Fibroblast of gingiva (primary cell): ENCODE measurements around the gene PCBD1.
A peak's percentile ranks its signal among the peaks of the same experiment; 100 is the strongest.

Experiments used
- DNase-seq: peaks from one replicate; pipeline ENCODE4 v3.0.0-alpha.2; 2011; ENCODE audit warnings: low read depth

Gene PCBD1

GRCh38 chr10:70917635-70918034, 29.3 kb upstream of the PCBD1 start:
- DNase-seq: no peak

DNA sequence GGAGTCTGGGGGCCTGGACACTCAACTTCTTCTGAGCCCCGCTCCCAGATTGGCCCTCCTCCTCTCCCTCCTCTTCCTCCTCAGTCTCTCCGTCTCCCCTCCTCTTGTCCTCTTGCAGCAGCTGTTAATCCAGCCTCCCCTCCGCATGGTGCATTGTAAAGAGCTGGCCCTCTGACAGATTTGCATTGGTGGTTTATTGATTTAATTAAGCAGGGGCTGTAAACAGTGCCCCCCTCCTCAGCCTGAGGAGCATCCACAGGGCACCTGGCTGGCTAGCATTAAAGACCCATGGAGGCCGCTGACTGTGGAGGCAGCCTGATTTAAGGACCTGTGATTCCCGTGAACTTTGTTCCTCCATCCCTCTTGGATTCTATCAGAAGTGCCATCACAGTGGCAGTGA, 28.9 kb upstream of the PCBD1 start:
- DNase-seq: no peak

DNA sequence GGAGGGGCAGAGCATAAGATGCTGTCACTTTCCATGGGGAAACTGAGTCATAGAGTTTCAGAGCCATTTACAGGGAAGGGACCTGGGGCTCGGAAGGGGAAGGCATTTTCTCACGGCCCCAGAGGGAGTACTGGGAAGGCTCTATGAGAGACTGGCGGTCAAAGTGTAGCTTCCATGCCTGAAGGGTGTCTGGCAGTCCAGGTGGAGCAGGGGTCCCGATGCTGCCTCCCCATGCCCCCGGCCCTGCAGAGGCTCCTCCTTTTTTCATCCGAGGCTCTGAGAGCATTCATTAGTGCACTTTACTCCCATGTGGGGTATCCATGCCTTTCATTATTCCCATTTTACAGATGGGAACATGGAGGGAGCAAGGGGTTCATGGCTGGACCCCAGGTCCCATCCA, 27.9 kb upstream of the PCBD1 start:
- DNase-seq: no peak

DNA sequence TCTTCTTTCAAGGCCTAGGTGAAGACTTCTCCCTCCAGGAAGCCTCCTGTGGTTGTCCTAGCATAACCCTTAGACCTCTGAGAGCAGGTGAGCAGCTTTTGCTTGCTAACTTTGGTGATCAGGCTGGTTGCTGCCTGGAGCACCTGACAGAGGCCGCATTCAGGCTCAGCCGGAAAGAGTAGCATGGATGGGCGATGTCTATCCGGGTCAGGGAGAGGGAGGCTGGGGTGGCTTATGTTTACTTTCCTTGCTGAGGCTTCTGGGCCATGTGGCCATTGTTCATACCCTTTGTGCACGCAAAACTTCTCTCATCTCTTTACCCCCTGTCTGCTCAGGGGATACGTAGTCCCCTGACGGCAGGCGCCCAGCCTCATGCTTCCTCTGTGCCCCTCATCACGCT, 27.4 kb upstream of the PCBD1 start:
- no peak for DNase-seq

- no peak for DNase-seq
Observed at GRCh38 chr10:70915206-70915605, 26.8 kb upstream of the PCBD1 start.

- no peak for DNase-seq
Observed at GRCh38 chr10:70914316-70914864, 26.0 kb upstream of the PCBD1 start.

- DNase-seq: no peak
Observed at GRCh38 chr10:70913893-70914240, 25.5 kb upstream of the PCBD1 start.

GRCh38 chr10:70913191-70913892, 25.0 kb upstream of the PCBD1 start:
- no peak for DNase-seq

- DNase-seq: no peak
Observed at GRCh38 chr10:70912556-70912955, 24.2 kb upstream of the PCBD1 start.

DNA sequence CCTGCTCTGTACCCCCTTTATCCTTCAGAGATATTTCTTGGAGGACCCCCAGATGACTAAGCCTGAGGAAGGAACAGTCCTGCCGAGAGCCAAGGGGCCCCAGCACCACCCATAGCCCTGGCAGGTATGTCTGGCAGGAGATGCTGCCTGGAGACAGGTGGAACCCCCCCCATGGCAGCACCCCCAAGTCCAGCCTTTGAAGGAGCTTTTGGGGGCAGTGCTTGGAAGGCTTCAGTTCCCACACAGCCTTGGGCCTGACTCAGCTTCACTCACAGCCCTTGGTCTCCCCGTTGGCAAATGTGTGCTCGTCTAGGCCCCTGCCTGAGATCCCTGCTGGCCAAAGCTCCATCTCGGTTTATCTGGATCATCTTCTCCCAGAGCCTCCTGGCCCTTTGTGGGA, 23.0 kb upstream of the PCBD1 start:
- no peak for DNase-seq

- no peak for DNase-seq
Observed at GRCh38 chr10:70910486-70911341, 22.3 kb upstream of the PCBD1 start.

DNA sequence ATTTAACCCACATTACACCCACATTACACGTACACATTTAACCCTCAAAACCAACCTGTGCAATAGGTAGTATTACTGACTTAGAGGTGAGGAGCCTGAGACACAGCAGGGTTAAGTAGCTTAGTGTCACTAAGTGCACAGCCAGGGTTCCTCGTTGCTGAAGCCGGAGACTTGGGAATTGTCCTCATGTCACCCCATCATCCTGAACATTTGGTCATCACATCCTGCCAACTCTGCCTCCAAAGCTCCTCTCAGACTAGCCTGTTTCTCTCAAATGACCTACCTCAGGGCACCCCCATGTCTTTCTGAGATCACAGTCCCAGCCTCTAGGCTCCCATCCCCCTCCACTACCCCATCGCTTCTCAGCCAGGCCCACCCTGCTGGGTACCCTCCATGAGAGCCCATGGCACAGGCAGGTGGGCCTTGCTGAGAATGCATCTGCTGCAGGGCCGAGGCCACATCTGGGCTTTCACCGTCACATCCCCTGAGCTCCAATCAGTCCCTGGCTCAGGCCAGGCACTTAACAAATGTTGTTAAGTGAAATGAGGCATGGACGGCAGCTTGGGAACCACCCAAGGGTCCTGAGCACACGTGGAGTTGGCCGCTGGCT, 21.1 kb upstream of the PCBD1 start:
- DNase-seq: no peak

GRCh38 chr10:70908406-70909296, 20.3 kb upstream of the PCBD1 start:
- no peak for DNase-seq

- no peak for DNase-seq
Observed at GRCh38 chr10:70907637-70908405, 19.5 kb upstream of the PCBD1 start.

DNA sequence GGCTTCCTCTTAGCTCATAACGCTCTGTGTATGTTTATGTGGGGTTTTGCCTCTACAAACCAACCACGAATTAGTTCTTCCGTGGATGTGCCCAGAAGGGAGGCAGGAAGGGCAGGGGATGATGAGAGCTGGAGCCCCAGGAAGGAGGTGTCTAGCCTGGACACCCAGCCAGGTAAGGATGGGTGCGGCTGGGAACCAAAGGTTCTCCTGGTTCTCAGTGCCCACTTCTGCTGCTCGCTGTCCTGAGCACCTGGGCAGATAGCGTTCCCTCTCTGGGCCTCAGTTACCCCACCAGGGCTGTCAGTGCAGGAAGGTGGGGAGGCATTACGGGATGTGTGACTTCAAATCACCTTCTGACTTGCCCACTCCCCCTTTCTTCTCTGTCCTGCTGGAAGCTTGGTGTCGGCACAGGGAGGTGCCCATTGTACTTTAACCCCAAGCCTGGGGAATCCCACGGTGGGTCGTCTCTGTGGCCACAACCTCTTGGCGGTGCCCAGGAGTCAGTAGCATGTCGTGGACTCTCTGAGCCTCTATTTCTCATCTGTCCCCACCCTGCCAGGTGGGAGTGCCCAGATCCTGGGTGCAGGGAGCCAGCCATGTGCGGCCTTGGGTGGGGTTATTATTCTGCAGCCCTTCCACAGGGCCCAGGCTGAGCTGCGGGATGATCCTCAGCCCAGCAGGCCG, 18.7 kb upstream of the PCBD1 start:
- no peak for DNase-seq

DNA sequence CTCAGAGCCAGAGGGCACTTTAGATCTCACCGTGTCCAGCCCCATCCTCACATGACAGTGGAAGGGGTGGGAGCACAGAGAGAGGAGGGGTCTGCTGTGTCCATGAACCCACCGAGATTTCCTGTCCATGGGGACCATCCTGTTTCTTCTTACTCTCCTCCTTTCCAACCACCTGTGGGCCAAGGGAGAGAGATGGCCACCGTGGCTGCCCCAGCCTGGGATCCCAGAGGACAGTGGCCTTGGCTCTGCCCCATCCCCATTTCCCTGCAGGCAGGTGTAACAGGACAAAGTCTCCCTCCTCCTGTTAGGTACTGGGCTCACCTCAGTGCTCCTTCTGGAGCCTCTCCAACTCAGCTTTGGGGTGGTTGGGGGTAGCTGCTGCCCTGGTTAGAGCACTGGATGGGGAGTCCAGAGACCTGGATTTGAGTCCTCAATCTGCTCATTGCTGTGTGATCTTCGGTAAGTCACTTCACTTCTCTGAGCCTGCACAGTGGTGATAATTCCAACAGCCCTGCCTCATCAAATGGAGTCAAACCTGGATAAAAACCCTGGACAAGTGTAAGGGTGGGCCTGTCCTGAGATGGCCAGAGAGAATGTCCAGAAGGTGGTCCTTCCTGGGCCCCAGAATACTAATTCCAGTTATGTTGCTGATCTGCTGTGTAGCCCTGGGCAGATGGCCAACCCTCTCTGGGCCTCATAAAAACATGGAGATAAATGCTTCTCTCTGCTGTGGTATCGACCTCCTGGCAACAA, 17.8 kb upstream of the PCBD1 start:
- DNase-seq: no peak

DNA sequence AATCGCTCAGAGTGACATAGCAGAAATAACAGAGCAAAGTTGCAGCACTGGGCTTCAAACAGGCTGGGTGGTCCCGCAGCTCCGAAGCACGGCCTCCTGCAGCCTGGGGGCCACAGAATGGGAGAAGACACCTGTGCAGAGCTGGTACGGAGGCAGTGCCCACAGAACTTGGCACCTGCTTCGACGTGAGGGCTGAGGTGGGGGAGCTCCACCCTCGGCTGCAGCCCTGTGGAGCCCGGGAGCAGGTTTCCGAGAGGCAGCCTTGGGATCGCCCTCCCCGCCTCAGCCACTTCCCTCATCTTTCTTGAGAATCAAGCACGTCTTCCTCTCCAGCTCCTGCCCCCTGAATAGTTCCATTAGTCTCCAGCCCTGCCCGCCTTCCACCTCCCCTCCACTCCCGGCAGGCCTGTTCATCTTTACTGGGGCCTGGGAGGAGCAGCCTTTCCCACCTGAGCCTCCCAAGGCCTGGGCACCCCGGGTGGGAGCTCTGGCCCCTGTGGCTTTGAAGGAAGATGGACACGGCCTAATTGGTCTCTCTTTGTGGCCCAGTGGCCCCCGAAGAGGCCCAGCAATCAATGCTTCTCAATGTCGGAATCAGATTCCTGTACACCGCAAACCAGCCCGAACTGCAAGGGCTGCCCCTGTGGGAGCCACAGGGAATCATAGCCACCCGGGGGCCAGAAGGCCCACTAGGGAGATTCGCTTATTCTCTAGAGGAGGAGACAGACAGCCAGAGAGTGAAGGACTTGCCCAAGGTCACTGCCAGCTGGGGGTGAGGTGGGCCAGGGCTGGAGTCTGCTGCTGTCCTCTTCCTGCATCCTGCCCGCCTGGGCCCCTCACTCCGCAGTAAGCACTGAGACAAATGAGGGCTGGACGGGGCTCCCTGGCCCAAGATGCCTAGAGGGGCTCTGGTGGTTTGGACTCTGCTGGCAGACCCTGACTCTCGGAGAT, 17.0 kb upstream of the PCBD1 start:
- DNase-seq: no peak

DNA sequence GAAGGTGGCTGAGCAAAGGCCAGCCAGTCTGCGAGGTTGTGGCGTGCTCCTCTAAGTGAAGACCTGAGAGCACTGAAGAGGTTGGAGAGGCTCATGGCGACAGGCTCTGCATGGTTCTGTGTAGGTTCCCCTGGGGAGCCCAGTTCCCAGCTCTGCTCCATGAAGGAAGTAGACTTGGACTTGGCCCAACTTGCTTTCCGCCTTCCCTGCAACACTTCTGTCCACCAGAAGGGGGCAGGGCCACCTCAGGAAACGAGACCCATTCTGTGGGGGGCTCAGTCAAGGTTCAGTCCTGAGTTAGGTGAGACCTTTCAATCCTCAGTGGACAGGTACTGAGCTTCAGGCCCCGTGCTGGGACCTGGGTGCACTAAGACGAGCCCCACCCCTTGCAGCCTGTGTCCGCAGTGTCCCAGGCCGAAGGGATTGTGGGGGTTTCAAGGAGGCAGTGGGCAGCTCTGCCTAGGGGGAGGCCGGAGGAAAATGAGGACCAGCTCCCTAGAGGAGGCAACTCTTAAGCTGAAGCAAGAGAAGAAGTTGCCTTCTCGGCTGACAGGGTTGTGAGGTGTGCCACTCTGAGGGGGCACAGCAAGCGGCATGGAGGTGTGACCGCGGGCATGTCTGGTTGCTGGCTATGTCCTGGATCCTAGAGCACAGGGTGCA, 15.0 kb upstream of the PCBD1 start:
- peak; percentile 39 for DNase-seq
